ENCODE data around the gene ENOX1. TPM values are rescaled to one million over a fixed set of nuclear protein-coding genes. Genes with fewer than 3 reads are reported as not detected.
A peak's percentile ranks its signal among the peaks of the same experiment; 100 is the strongest.

Gene ENOX1
- total RNA-seq, 1 donor from 2014 or later: 8.7 TPM

GRCh38 chr13:43203781-43204180 lies 583.0 kb downstream of the ENOX1 start:
- H3K4me3 Mint-ChIP-seq (ENCODE audit: unreplicated experiment): no peak overlapping the region
- H3K9me3 Mint-ChIP-seq (ENCODE audit: unreplicated experiment): no peaks in the 10 kb centered on the region
- no peaks in the 10 kb centered on the region for H3K4me1 Mint-ChIP-seq (ENCODE audit: low read depth, unreplicated experiment)
- no peaks in the 10 kb centered on the region for H3K36me3 Mint-ChIP-seq (ENCODE audit: unreplicated experiment)
- no peak overlapping the region for H3K27ac Mint-ChIP-seq (ENCODE audit: unreplicated experiment)
- H3K27me3 Mint-ChIP-seq (ENCODE audit: unreplicated experiment): peaks cover 1% of the 10 kb centered on the region
- no peak for DNase-seq
- no peak for TF ChIP-seq CTCF (IDR thresholded peaks at IDR 0.05; ENCODE audit: partially characterized antibody, unreplicated experiment)

GRCh38 chr13:43200736-43201135 lies 586.0 kb downstream of the ENOX1 start:
- no peak for DNase-seq
- no peaks in the 10 kb centered on the region for H3K9me3 Mint-ChIP-seq (ENCODE audit: unreplicated experiment)
- no peak overlapping the region for H3K4me3 Mint-ChIP-seq (ENCODE audit: unreplicated experiment)
- TF ChIP-seq CTCF (IDR thresholded peaks at IDR 0.05; ENCODE audit: partially characterized antibody, unreplicated experiment): no peak
- H3K27me3 Mint-ChIP-seq (ENCODE audit: unreplicated experiment): peaks cover 1% of the 10 kb centered on the region
- no peak overlapping the region for H3K27ac Mint-ChIP-seq (ENCODE audit: unreplicated experiment)
- H3K4me1 Mint-ChIP-seq (ENCODE audit: low read depth, unreplicated experiment): peaks cover 4% of the 10 kb centered on the region
- no peaks in the 10 kb centered on the region for H3K36me3 Mint-ChIP-seq (ENCODE audit: unreplicated experiment)

GRCh38 chr13:43200307-43200706 lies 586.5 kb downstream of the ENOX1 start:
- no peak for TF ChIP-seq CTCF (IDR thresholded peaks at IDR 0.05; ENCODE audit: partially characterized antibody, unreplicated experiment)
- H3K4me3 Mint-ChIP-seq (ENCODE audit: unreplicated experiment): no peak overlapping the region
- H3K4me1 Mint-ChIP-seq (ENCODE audit: low read depth, unreplicated experiment): peaks cover 4% of the 10 kb centered on the region
- no peak for DNase-seq
- H3K9me3 Mint-ChIP-seq (ENCODE audit: unreplicated experiment): no peaks in the 10 kb centered on the region
- H3K27me3 Mint-ChIP-seq (ENCODE audit: unreplicated experiment): peaks cover 1% of the 10 kb centered on the region
- H3K36me3 Mint-ChIP-seq (ENCODE audit: unreplicated experiment): no peaks in the 10 kb centered on the region
- no peak overlapping the region for H3K27ac Mint-ChIP-seq (ENCODE audit: unreplicated experiment)

GRCh38 chr13:43196750-43197370 lies 589.9 kb downstream of the ENOX1 start:
- Mint-ChIP-seq H3K9me3 (ENCODE audit: unreplicated experiment) (no peaks in the 10 kb centered on the region), H3K4me3 (ENCODE audit: unreplicated experiment) (no peak overlapping the region), H3K4me1 (ENCODE audit: low read depth, unreplicated experiment) (peaks cover 4% of the 10 kb centered on the region), H3K27me3 (ENCODE audit: unreplicated experiment) (peaks cover 1% of the 10 kb centered on the region), H3K36me3 (ENCODE audit: unreplicated experiment) (no peaks in the 10 kb centered on the region), H3K27ac (ENCODE audit: unreplicated experiment) (no peak overlapping the region)
- no peak for DNase-seq
- TF ChIP-seq CTCF (IDR thresholded peaks at IDR 0.05; ENCODE audit: partially characterized antibody, unreplicated experiment): no peak

- Mint-ChIP-seq H3K27ac (ENCODE audit: unreplicated experiment) (peak overlapping the region; percentile 35), H3K4me3 (ENCODE audit: unreplicated experiment) (no peak overlapping the region), H3K4me1 (ENCODE audit: low read depth, unreplicated experiment) (peaks cover 4% of the 10 kb centered on the region), H3K27me3 (ENCODE audit: unreplicated experiment) (peaks cover 1% of the 10 kb centered on the region), H3K9me3 (ENCODE audit: unreplicated experiment) (no peaks in the 10 kb centered on the region), H3K36me3 (ENCODE audit: unreplicated experiment) (no peaks in the 10 kb centered on the region)
- DNase-seq: no peak
- no peak for TF ChIP-seq CTCF (IDR thresholded peaks at IDR 0.05; ENCODE audit: partially characterized antibody, unreplicated experiment)
Observed at GRCh38 chr13:43196086-43196621, 590.6 kb downstream of the ENOX1 start.
